Fibroblast of peridontal ligament (primary cell): ENCODE data around the gene SPATA31C1.
"Not testable (repeated sequence)": the region's sequence is repeated elsewhere in the genome, so short reads cannot be mapped to it uniquely, and the experiment has no call there.

Experiments
- DNase-seq: peaks from one replicate; pipeline ENCODE4 v3.0.0-alpha.2; 2010; ENCODE audit errors: extremely low read depth

SPATA31C1 gene

GRCh38 chr9:87886933-87887505, 30.7 kb upstream of the SPATA31C1 start:
- no peak for DNase-seq

GRCh38 chr9:87887661-87888480, 29.9 kb upstream of the SPATA31C1 start:
- no peak for DNase-seq

GRCh38 chr9:87888501-87888900, 29.3 kb upstream of the SPATA31C1 start:
- no peak for DNase-seq

GRCh38 chr9:87889065-87889881, 28.5 kb upstream of the SPATA31C1 start:
- DNase-seq = no peak

GRCh38 chr9:87889882-87890252, 27.9 kb upstream of the SPATA31C1 start:
- no peak for DNase-seq

- DNase-seq = no peak
These were observed 26.9 kb upstream of the SPATA31C1 start for GRCh38 chr9:87890837-87891236.

GRCh38 chr9:87891754-87892153, 26.0 kb upstream of the SPATA31C1 start:
- DNase-seq = peak; percentile 59

- DNase-seq = no peak
These were observed 24.8 kb upstream of the SPATA31C1 start for GRCh38 chr9:87892956-87893355.

GRCh38 chr9:87894998-87895625, 22.6 kb upstream of the SPATA31C1 start:
- DNase-seq = no peak

GRCh38 chr9:87896891-87897290, 20.9 kb upstream of the SPATA31C1 start:
- no peak for DNase-seq

- DNase-seq = no peak
These were observed 19.6 kb upstream of the SPATA31C1 start for GRCh38 chr9:87898151-87898550.

GRCh38 chr9:87902371-87902770, 15.4 kb upstream of the SPATA31C1 start:
- DNase-seq = not testable (repeated sequence)

GRCh38 chr9:87909310-87910041, 8.3 kb upstream of the SPATA31C1 start:
- no peak for DNase-seq

- DNase-seq = peak; percentile 73
These were observed 6.9 kb upstream of the SPATA31C1 start for GRCh38 chr9:87910821-87911220.

GRCh38 chr9:87919013-87919412, 1.3 kb downstream of the SPATA31C1 start:
- DNase-seq = not testable (repeated sequence)

- DNase-seq = not testable (repeated sequence)
These were observed 3.8 kb downstream of the SPATA31C1 start for GRCh38 chr9:87921561-87921960.

GRCh38 chr9:87923012-87923411, 5.2 kb downstream of the SPATA31C1 start:
- DNase-seq = not testable (repeated sequence)

GRCh38 chr9:87924851-87925250, 7.1 kb downstream of the SPATA31C1 start:
- not testable (repeated sequence) for DNase-seq

- not testable (repeated sequence) for DNase-seq
These were observed 11.4 kb downstream of the SPATA31C1 start for GRCh38 chr9:87929152-87929551.

- DNase-seq = not testable (repeated sequence)
These were observed 16.7 kb downstream of the SPATA31C1 start for GRCh38 chr9:87934444-87934843.

GRCh38 chr9:87937352-87937751, 19.6 kb downstream of the SPATA31C1 start:
- DNase-seq = not testable (repeated sequence)
